NB4 (cell line): ENCODE results near the gene FAM20A.

Source experiments
- DNase-seq: peaks from one replicate; pipeline ENCODE4 v3.0.0; 2010; ENCODE audit warnings: low read depth
- H3K4me3 ChIP-seq: one replicate; pipeline ENCODE4 v1.5.1; 2011; ENCODE audit warnings: mild to moderate bottlenecking, low read depth, low read length, moderate library complexity
- CTCF ChIP-seq: IDR thresholded peaks from one replicate; pipeline ENCODE4 v1.5.1; 2012; ENCODE audit warnings: low read depth, low read length
- MYC ChIP-seq: IDR thresholded peaks from 2 replicates; pipeline ENCODE4 v1.6.1; 2011; ENCODE audit warnings: low read depth, low read length
- POLR2A ChIP-seq: IDR thresholded peaks from 2 replicates; pipeline ENCODE4 v1.6.1; 2011; ENCODE audit warnings: mild to moderate bottlenecking; ENCODE audit not compliant: insufficient read length; ENCODE audit errors: extremely low read depth
- TF ChIP-seq, protein P1 (sequence below): IDR thresholded peaks from 2 replicates; pipeline ENCODE4 v1.6.1; 2011; ENCODE audit warnings: low read depth, low read length

The FAM20A gene

GRCh38 chr17:68623811-68624210, 22.6 kb upstream of the FAM20A start:
- no peak for DNase-seq
- no peak overlapping the region for H3K4me3 ChIP-seq
- TF ChIP-seq CTCF (no peak), MYC (no peak), POLR2A (no peak)
- TF ChIP-seq, protein P1, sequence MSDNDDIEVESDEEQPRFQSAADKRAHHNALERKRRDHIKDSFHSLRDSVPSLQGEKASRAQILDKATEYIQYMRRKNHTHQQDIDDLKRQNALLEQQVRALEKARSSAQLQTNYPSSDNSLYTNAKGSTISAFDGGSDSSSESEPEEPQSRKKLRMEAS, result no peak

- TF ChIP-seq MYC (no peak), CTCF (no peak)
- TF ChIP-seq, protein P1, result no peak
- H3K4me3 ChIP-seq, result no peak overlapping the region
- DNase-seq, result no peak
Measured at GRCh38 chr17:68622423-68622822, 21.3 kb upstream of the FAM20A start.

- DNase-seq, result no peak
Measured at GRCh38 chr17:68621065-68621464, 19.9 kb upstream of the FAM20A start.

GRCh38 chr17:68616334-68616733, 15.2 kb upstream of the FAM20A start:
- TF ChIP-seq MYC (no peak), POLR2A (no peak), CTCF (no peak)
- TF ChIP-seq, protein P1, result no peak
- DNase-seq, result no peak
- H3K4me3 ChIP-seq, result no peak overlapping the region

More at GRCh38 chr17:68621065-68621464, 19.9 kb upstream of the FAM20A start:
- no peak for TF ChIP-seq POLR2A
- TF ChIP-seq MYC, result no peak
- TF ChIP-seq CTCF, result no peak
- TF ChIP-seq, protein P1, result no peak
- H3K4me3 ChIP-seq, result no peak overlapping the region

- H3K4me3 ChIP-seq, result no peak overlapping the region
- TF ChIP-seq CTCF, result no peak
- TF ChIP-seq, protein P1, result no peak
- no peak for TF ChIP-seq POLR2A
- no peak for TF ChIP-seq MYC
- no peak for DNase-seq
Measured at GRCh38 chr17:68614718-68615117, 13.6 kb upstream of the FAM20A start.
